ENCODE measurements around the gene SLC8A1.

GRCh38 chr2:40367032-40367431 lies 84.9 kb downstream of the SLC8A1 start:
- TF ChIP-seq POLR2A (IDR thresholded peaks at IDR 0.05; ENCODE audit: low read length) (no peak), GATA1 (IDR thresholded peaks at IDR 0.05; ENCODE audit: low read depth, low read length) (no peak)

Data from erythroblast (primary cell).